Vagina (tissue), 2 donors: ENCODE data around the gene COA1.

Experiments used
- CTCF ChIP-seq, 3 experiments: fragments of 450-650 bp in 2 of 3; fragments of 200-600 bp in 1 of 3; sonication (generic) in 1 of 3; IDR thresholded peaks; one replicate each; pipeline ENCODE4 v1.5.1; 2017 to 2019; ENCODE audit warnings: antibody characterized with exemption in 3 of 3, mild to moderate bottlenecking in 2 of 3, moderate library complexity in 2 of 3
- POLR2A ChIP-seq, 2 donors: fragments of 450-650 bp; IDR thresholded peaks; one replicate each; pipeline ENCODE4 v1.6.1; 2017; ENCODE audit warnings: antibody characterized with exemption in 2 of 2, mild to moderate bottlenecking in 2 of 2, moderate library complexity in 2 of 2
- POLR2AphosphoS5 ChIP-seq, 2 donors: sonication (generic); formaldehyde crosslinking; IDR thresholded peaks; one replicate each; pipeline ENCODE4 v1.9.0; 2017; ENCODE audit warnings: antibody characterized with exemption in 2 of 2, mild to moderate bottlenecking in 2 of 2, low read depth in 1 of 2; ENCODE audit not compliant: insufficient read depth in 1 of 2

- TF ChIP-seq CTCF (IDR thresholded peaks at IDR 0.05), result no peak
- TF ChIP-seq POLR2A (IDR thresholded peaks at IDR 0.05), result no peak
- TF ChIP-seq POLR2AphosphoS5 (IDR thresholded peaks at IDR 0.05; ENCODE audit: insufficient read depth in 1 of 2, low read depth in 1 of 2), result no peak
These were observed 99.5 kb downstream of the COA1 start for GRCh38 chr7:43629857-43630256.
